ENCODE data around the gene PLCG1.
"Not testable (repeated sequence)": the region's sequence is repeated elsewhere in the genome, so short reads cannot be mapped to it uniquely, and the experiment has no call there.

PLCG1 gene

DNA sequence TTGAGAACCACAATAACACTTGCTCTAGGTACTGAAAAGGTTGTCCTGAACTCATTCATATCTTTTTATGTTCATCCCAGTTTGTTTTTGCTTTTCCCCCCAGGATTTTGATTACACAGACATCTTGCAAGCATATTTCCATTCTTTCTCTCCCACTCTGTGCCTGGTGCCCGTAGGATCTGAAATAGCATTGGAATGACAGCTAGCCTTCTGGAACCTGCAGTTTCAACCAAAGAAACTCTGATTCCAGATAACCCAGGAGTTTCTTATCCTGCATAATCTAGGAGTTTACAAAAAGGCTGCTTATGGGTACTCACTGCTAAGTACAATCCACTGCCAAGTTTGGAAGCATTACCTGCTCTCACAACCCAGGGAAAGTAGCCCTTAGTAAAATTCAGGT is 28.8 kb upstream of the PLCG1 start:
- H3K27me3 ChIP-seq (ENCODE audit: control insufficient read depth in 1 of 2, insufficient read depth in 2 of 2, low read length in 2 of 2) = no peaks in the 10 kb centered on the region
- H3K9me3 ChIP-seq (ENCODE audit: control insufficient read depth in 1 of 2, low read length in 2 of 2) = no peaks in the 10 kb centered on the region

DNA sequence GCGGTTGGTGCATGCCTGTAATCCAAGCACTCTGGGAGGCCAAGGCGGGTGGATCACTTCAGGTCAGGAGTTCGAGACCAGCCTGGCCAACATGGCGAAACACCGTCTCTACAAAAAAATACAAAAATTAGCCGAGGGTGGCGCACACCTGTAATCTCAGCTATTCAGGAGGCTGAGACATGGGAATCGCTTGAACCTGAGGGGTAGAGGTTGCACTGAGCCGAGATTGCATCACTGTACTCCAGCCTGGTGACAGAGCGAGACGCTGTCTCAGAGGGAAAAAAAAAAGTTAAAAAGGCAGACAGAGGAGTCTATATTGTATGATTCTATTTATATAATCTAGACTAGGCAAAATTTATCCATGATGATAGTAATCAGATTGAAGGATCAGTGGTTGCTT is 27.3 kb upstream of the PLCG1 start:
- Histone ChIP-seq H3K36me3 (ENCODE audit: control insufficient read depth in 1 of 2, insufficient read depth in 2 of 2, low read length in 2 of 2) (peaks cover 34 to 72% of the 10 kb centered on the region in 2 donors), H3K27ac (ENCODE audit: low read depth, low read length) (no peak overlapping the region), H3K4me1 (ENCODE audit: control insufficient read depth in 1 of 2, insufficient read depth in 2 of 2, low read length in 2 of 2) (no peaks in the 10 kb centered on the region), H3K27me3 (ENCODE audit: control insufficient read depth in 1 of 2, insufficient read depth in 2 of 2, low read length in 2 of 2) (no peaks in the 10 kb centered on the region), H3K9me3 (ENCODE audit: control insufficient read depth in 1 of 2, low read length in 2 of 2) (no peaks in the 10 kb centered on the region), H3K4me3 (ENCODE audit: low read depth in 1 of 2, low read length in 2 of 2) (no peak overlapping the region), H3K9ac (ENCODE audit: low read depth in 1 of 2, low read length in 2 of 2) (no peak overlapping the region)

More for the DNA sequence above, 28.8 kb upstream of the PLCG1 start:
- Histone ChIP-seq H3K27ac (ENCODE audit: low read depth, low read length) (no peak overlapping the region), H3K4me3 (ENCODE audit: low read depth in 1 of 2, low read length in 2 of 2) (no peak overlapping the region), H3K36me3 (ENCODE audit: control insufficient read depth in 1 of 2, insufficient read depth in 2 of 2, low read length in 2 of 2) (peaks cover 31 to 70% of the 10 kb centered on the region in 2 donors), H3K9ac (ENCODE audit: low read depth in 1 of 2, low read length in 2 of 2) (no peak overlapping the region), H3K4me1 (ENCODE audit: control insufficient read depth in 1 of 2, insufficient read depth in 2 of 2, low read length in 2 of 2) (no peaks in the 10 kb centered on the region)

GRCh38 chr20:41110930-41111577 is 26.3 kb upstream of the PLCG1 start:
- Histone ChIP-seq H3K27me3 (ENCODE audit: control insufficient read depth in 1 of 2, insufficient read depth in 2 of 2, low read length in 2 of 2) (no peaks in the 10 kb centered on the region), H3K9me3 (ENCODE audit: control insufficient read depth in 1 of 2, low read length in 2 of 2) (no peaks in the 10 kb centered on the region), H3K4me3 (ENCODE audit: low read depth in 1 of 2, low read length in 2 of 2) (no peak overlapping the region), H3K9ac (ENCODE audit: low read depth in 1 of 2, low read length in 2 of 2) (no peak overlapping the region), H3K36me3 (ENCODE audit: control insufficient read depth in 1 of 2, insufficient read depth in 2 of 2, low read length in 2 of 2) (peaks cover 45 to 74% of the 10 kb centered on the region in 2 donors), H3K27ac (ENCODE audit: low read depth, low read length) (no peak overlapping the region), H3K4me1 (ENCODE audit: control insufficient read depth in 1 of 2, insufficient read depth in 2 of 2, low read length in 2 of 2) (no peaks in the 10 kb centered on the region)

DNA sequence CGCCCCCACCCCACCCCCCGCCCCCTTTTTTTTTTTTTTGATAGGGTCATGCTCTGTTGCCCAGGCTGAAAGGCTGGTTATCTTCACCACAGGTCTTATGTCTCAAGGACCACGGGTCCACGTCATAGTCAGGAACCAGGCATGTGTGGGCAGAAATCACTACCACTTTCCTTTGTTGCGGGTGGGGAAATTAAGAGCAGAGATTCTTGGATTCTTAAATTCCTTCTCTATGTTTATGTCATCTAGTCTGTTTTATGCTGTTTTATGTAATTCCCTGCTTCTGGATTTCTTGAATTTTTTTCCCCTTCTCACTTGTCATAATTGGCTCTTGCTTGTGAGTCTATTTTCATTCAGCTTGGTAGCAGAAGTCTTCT is 25.8 kb upstream of the PLCG1 start:
- Histone ChIP-seq H3K4me1 (ENCODE audit: control insufficient read depth in 1 of 2, insufficient read depth in 2 of 2, low read length in 2 of 2) (no peaks in the 10 kb centered on the region), H3K4me3 (ENCODE audit: low read depth in 1 of 2, low read length in 2 of 2) (no peak overlapping the region), H3K27ac (ENCODE audit: low read depth, low read length) (no peak overlapping the region), H3K9me3 (ENCODE audit: control insufficient read depth in 1 of 2, low read length in 2 of 2) (no peaks in the 10 kb centered on the region), H3K36me3 (ENCODE audit: control insufficient read depth in 1 of 2, insufficient read depth in 2 of 2, low read length in 2 of 2) (peaks cover 50 to 79% of the 10 kb centered on the region in 2 donors), H3K9ac (ENCODE audit: low read depth in 1 of 2, low read length in 2 of 2) (no peak overlapping the region), H3K27me3 (ENCODE audit: control insufficient read depth in 1 of 2, insufficient read depth in 2 of 2, low read length in 2 of 2) (no peaks in the 10 kb centered on the region)

- H3K27ac ChIP-seq (ENCODE audit: low read depth, low read length) = no peak overlapping the region
- H3K4me3 ChIP-seq (ENCODE audit: low read depth in 1 of 2, low read length in 2 of 2) = no peak overlapping the region
- no peaks in the 10 kb centered on the region for H3K27me3 ChIP-seq (ENCODE audit: control insufficient read depth in 1 of 2, insufficient read depth in 2 of 2, low read length in 2 of 2)
- H3K4me1 ChIP-seq (ENCODE audit: control insufficient read depth in 1 of 2, insufficient read depth in 2 of 2, low read length in 2 of 2) = peaks cover 0 to 6% of the 10 kb centered on the region in 2 donors
- H3K36me3 ChIP-seq (ENCODE audit: control insufficient read depth in 1 of 2, insufficient read depth in 2 of 2, low read length in 2 of 2) = peaks cover 56 to 91% of the 10 kb centered on the region in 2 donors
- H3K9ac ChIP-seq (ENCODE audit: low read depth in 1 of 2, low read length in 2 of 2) = no peak overlapping the region
- H3K9me3 ChIP-seq (ENCODE audit: control insufficient read depth in 1 of 2, low read length in 2 of 2) = no peaks in the 10 kb centered on the region
These were observed 20.9 kb upstream of the PLCG1 start for GRCh38 chr20:41116282-41116956.

DNA sequence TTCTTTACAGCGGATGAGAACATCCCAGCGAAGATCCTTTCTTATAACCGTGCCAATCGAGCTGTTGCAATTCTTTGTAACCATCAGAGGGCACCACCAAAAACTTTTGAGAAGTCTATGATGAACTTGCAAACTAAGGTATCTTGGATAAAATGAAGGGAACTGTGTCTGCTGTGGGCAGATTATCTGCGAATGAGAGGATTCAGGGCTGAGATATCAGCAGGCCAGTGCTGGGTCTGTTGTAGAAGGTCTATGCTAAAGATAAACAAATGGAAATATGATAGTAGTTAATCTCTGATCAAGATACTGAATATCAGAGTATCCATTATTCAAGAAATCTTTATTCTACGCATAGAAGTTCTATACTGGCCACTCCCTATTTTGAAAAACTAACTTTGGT is 19.2 kb upstream of the PLCG1 start:
- not testable (repeated sequence) for H3K27me3 ChIP-seq (ENCODE audit: control insufficient read depth in 1 of 2, insufficient read depth in 2 of 2, low read length in 2 of 2); H3K9ac ChIP-seq (ENCODE audit: low read depth in 1 of 2, low read length in 2 of 2); H3K4me3 ChIP-seq (ENCODE audit: low read depth in 1 of 2, low read length in 2 of 2); H3K27ac ChIP-seq (ENCODE audit: low read depth, low read length); H3K9me3 ChIP-seq (ENCODE audit: control insufficient read depth in 1 of 2, low read length in 2 of 2); H3K4me1 ChIP-seq (ENCODE audit: control insufficient read depth in 1 of 2, insufficient read depth in 2 of 2, low read length in 2 of 2)
- H3K36me3 ChIP-seq (ENCODE audit: control insufficient read depth in 1 of 2, insufficient read depth in 2 of 2, low read length in 2 of 2) = peaks cover 65 to 92% of the 10 kb centered on the region in 2 donors

GRCh38 chr20:41118632-41119031 is 18.7 kb upstream of the PLCG1 start:
- Histone ChIP-seq H3K4me3 (ENCODE audit: low read depth in 1 of 2, low read length in 2 of 2) (no peak overlapping the region), H3K27ac (ENCODE audit: low read depth, low read length) (no peak overlapping the region), H3K27me3 (ENCODE audit: control insufficient read depth in 1 of 2, insufficient read depth in 2 of 2, low read length in 2 of 2) (no peaks in the 10 kb centered on the region), H3K9me3 (ENCODE audit: control insufficient read depth in 1 of 2, low read length in 2 of 2) (no peaks in the 10 kb centered on the region), H3K4me1 (ENCODE audit: control insufficient read depth in 1 of 2, insufficient read depth in 2 of 2, low read length in 2 of 2) (peaks cover 0 to 6% of the 10 kb centered on the region in 2 donors), H3K9ac (ENCODE audit: low read depth in 1 of 2, low read length in 2 of 2) (no peak overlapping the region), H3K36me3 (ENCODE audit: control insufficient read depth in 1 of 2, insufficient read depth in 2 of 2, low read length in 2 of 2) (peaks cover 65 to 91% of the 10 kb centered on the region in 2 donors)

- H3K36me3 ChIP-seq (ENCODE audit: control insufficient read depth in 1 of 2, insufficient read depth in 2 of 2, low read length in 2 of 2) = peaks cover 56 to 85% of the 10 kb centered on the region in 2 donors
- no peak overlapping the region for H3K27ac ChIP-seq (ENCODE audit: low read depth, low read length)
- no peak overlapping the region for H3K4me3 ChIP-seq (ENCODE audit: low read depth in 1 of 2, low read length in 2 of 2)
These were observed 17.5 kb upstream of the PLCG1 start for GRCh38 chr20:41119614-41120561.

DNA sequence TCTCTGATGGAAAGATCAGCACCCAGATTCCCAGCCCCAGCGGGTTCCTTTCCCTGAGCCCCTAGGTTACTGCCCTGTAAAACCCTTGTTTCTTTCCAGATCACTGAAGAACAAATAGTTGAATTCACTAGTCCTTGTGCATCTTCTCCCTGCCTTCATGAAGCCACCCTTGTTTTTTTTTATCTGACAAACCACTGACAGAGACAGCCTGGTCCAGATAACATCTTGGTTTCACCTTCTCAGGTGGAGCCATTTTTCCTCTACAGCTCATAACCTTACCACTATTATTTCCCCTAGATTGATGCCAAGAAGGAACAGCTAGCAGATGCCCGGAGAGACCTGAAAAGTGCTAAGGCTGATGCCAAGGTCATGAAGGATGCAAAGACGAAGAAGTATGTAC is 15.9 kb upstream of the PLCG1 start:
- no peaks in the 10 kb centered on the region for H3K27me3 ChIP-seq (ENCODE audit: control insufficient read depth in 1 of 2, insufficient read depth in 2 of 2, low read length in 2 of 2)
- H3K9ac ChIP-seq (ENCODE audit: low read depth in 1 of 2, low read length in 2 of 2) = no peak overlapping the region
- no peak overlapping the region for H3K27ac ChIP-seq (ENCODE audit: low read depth, low read length)
- H3K4me3 ChIP-seq (ENCODE audit: low read depth in 1 of 2, low read length in 2 of 2) = no peak overlapping the region
- H3K36me3 ChIP-seq (ENCODE audit: control insufficient read depth in 1 of 2, insufficient read depth in 2 of 2, low read length in 2 of 2) = peaks cover 46 to 84% of the 10 kb centered on the region in 2 donors
- H3K9me3 ChIP-seq (ENCODE audit: control insufficient read depth in 1 of 2, low read length in 2 of 2) = no peaks in the 10 kb centered on the region
- H3K4me1 ChIP-seq (ENCODE audit: control insufficient read depth in 1 of 2, insufficient read depth in 2 of 2, low read length in 2 of 2) = peaks cover 8 to 18% of the 10 kb centered on the region in 2 donors

More at GRCh38 chr20:41119614-41120561, 17.5 kb upstream of the PLCG1 start:
- Histone ChIP-seq H3K9me3 (ENCODE audit: control insufficient read depth in 1 of 2, low read length in 2 of 2) (no peaks in the 10 kb centered on the region), H3K27me3 (ENCODE audit: control insufficient read depth in 1 of 2, insufficient read depth in 2 of 2, low read length in 2 of 2) (no peaks in the 10 kb centered on the region), H3K9ac (ENCODE audit: low read depth in 1 of 2, low read length in 2 of 2) (no peak overlapping the region), H3K4me1 (ENCODE audit: control insufficient read depth in 1 of 2, insufficient read depth in 2 of 2, low read length in 2 of 2) (peaks cover 7 to 14% of the 10 kb centered on the region in 2 donors)

- Histone ChIP-seq H3K9ac (ENCODE audit: low read depth in 1 of 2, low read length in 2 of 2) (no peak overlapping the region), H3K9me3 (ENCODE audit: control insufficient read depth in 1 of 2, low read length in 2 of 2) (no peaks in the 10 kb centered on the region), H3K4me3 (ENCODE audit: low read depth in 1 of 2, low read length in 2 of 2) (no peak overlapping the region), H3K27ac (ENCODE audit: low read depth, low read length) (no peak overlapping the region), H3K4me1 (ENCODE audit: control insufficient read depth in 1 of 2, insufficient read depth in 2 of 2, low read length in 2 of 2) (peaks cover 8 to 12% of the 10 kb centered on the region in 2 donors), H3K36me3 (ENCODE audit: control insufficient read depth in 1 of 2, insufficient read depth in 2 of 2, low read length in 2 of 2) (peaks cover 34 to 73% of the 10 kb centered on the region in 2 donors), H3K27me3 (ENCODE audit: control insufficient read depth in 1 of 2, insufficient read depth in 2 of 2, low read length in 2 of 2) (no peaks in the 10 kb centered on the region)
These were observed 13.7 kb upstream of the PLCG1 start for GRCh38 chr20:41123631-41124030.
